ENCODE data around the gene NLRP12. TPM values are rescaled to one million over a fixed set of nuclear protein-coding genes. Genes with fewer than 3 reads are reported as not detected.

NLRP12 gene
- total and polyA plus RNA-seq, 2 donors (not counting 1 experiment from before 2014, with no cell fraction given) = not detected

GRCh38 chr19:53819861-53820260 is 4.3 kb downstream of the NLRP12 start:
- Histone ChIP-seq H2AFZ (ENCODE audit: low read length) (no peak overlapping the region), H3K27ac (ENCODE audit: insufficient read depth, low read length) (no peak overlapping the region), H4K20me1 (ENCODE audit: control insufficient read depth, extremely low read depth, insufficient read depth, low read length) (no peaks in the 10 kb centered on the region), H3K9me3 (ENCODE audit: control insufficient read depth, insufficient read depth, low read depth, low read length) (no peaks in the 10 kb centered on the region), H3K36me3 (ENCODE audit: control insufficient read depth, insufficient read depth, low read length) (no peaks in the 10 kb centered on the region), H3K4me1 (ENCODE audit: control insufficient read depth, extremely low read depth, insufficient read depth, low read length) (no peaks in the 10 kb centered on the region), H3K4me2 (ENCODE audit: extremely low read depth, insufficient read depth, low read length) (no peak overlapping the region), H3K4me3 (replicated peaks in 1 of 4; ENCODE audit: control extremely low read depth in 1 of 4, insufficient read depth in 1 of 4, low read depth in 3 of 4, low read length in 4 of 4) (no peak overlapping the region), H3K27me3 (ENCODE audit: control insufficient read depth, insufficient read depth, low read length) (no peaks in the 10 kb centered on the region), H3K79me2 (ENCODE audit: control insufficient read depth, insufficient read depth, low read length) (no peaks in the 10 kb centered on the region), H3K9ac (ENCODE audit: insufficient read depth, low read length) (no peak overlapping the region)
- TF ChIP-seq CTCF (conservative IDR thresholded peaks at IDR 0.05 in 1 of 2, IDR thresholded peaks at IDR 0.05 in 1 of 2; ENCODE audit: low read depth in 1 of 2, low read length in 2 of 2) = no peak
- TF ChIP-seq EZH2 (IDR thresholded peaks at IDR 0.05; ENCODE audit: low read length, missing control alignments) = no peak
- DNase-seq (ENCODE audit: low read depth in 2 of 2) = no peak

- Histone ChIP-seq H3K4me3 (replicated peaks in 1 of 4; ENCODE audit: control extremely low read depth in 1 of 4, insufficient read depth in 1 of 4, low read depth in 3 of 4, low read length in 4 of 4) (no peak overlapping the region), H3K27ac (ENCODE audit: insufficient read depth, low read length) (no peak overlapping the region), H4K20me1 (ENCODE audit: control insufficient read depth, extremely low read depth, insufficient read depth, low read length) (no peaks in the 10 kb centered on the region), H3K4me2 (ENCODE audit: extremely low read depth, insufficient read depth, low read length) (no peak overlapping the region), H3K36me3 (ENCODE audit: control insufficient read depth, insufficient read depth, low read length) (no peaks in the 10 kb centered on the region), H2AFZ (ENCODE audit: low read length) (no peak overlapping the region), H3K4me1 (ENCODE audit: control insufficient read depth, extremely low read depth, insufficient read depth, low read length) (no peaks in the 10 kb centered on the region), H3K9me3 (ENCODE audit: control insufficient read depth, insufficient read depth, low read depth, low read length) (no peaks in the 10 kb centered on the region), H3K79me2 (ENCODE audit: control insufficient read depth, insufficient read depth, low read length) (no peaks in the 10 kb centered on the region), H3K27me3 (ENCODE audit: control insufficient read depth, insufficient read depth, low read length) (no peaks in the 10 kb centered on the region), H3K9ac (ENCODE audit: insufficient read depth, low read length) (no peak overlapping the region)
- DNase-seq (ENCODE audit: low read depth in 2 of 2) = no peak
- no peak for TF ChIP-seq CTCF (conservative IDR thresholded peaks at IDR 0.05 in 1 of 2, IDR thresholded peaks at IDR 0.05 in 1 of 2; ENCODE audit: low read depth in 1 of 2, low read length in 2 of 2)
- TF ChIP-seq EZH2 (IDR thresholded peaks at IDR 0.05; ENCODE audit: low read length, missing control alignments) = no peak
These were observed 5.4 kb downstream of the NLRP12 start for GRCh38 chr19:53818756-53819155.

GRCh38 chr19:53813996-53814395 is 10.1 kb downstream of the NLRP12 start:
- no peak overlapping the region for H3K4me3 ChIP-seq (replicated peaks in 1 of 4; ENCODE audit: control extremely low read depth in 1 of 4, insufficient read depth in 1 of 4, low read depth in 3 of 4, low read length in 4 of 4)
- H3K79me2 ChIP-seq (ENCODE audit: control insufficient read depth, insufficient read depth, low read length) = no peaks in the 10 kb centered on the region
- DNase-seq (ENCODE audit: low read depth in 2 of 2) = peak in 1 of 2 donors; percentile 56
- no peak overlapping the region for H2AFZ ChIP-seq (ENCODE audit: low read length)
- no peaks in the 10 kb centered on the region for H3K27me3 ChIP-seq (ENCODE audit: control insufficient read depth, insufficient read depth, low read length)
- no peak overlapping the region for H3K27ac ChIP-seq (ENCODE audit: insufficient read depth, low read length)
- H3K4me2 ChIP-seq (ENCODE audit: extremely low read depth, insufficient read depth, low read length) = no peak overlapping the region
- TF ChIP-seq CTCF (conservative IDR thresholded peaks at IDR 0.05 in 1 of 2, IDR thresholded peaks at IDR 0.05 in 1 of 2; ENCODE audit: low read depth in 1 of 2, low read length in 2 of 2) (no peak), EZH2 (IDR thresholded peaks at IDR 0.05; ENCODE audit: low read length, missing control alignments) (no peak)
- no peaks in the 10 kb centered on the region for H4K20me1 ChIP-seq (ENCODE audit: control insufficient read depth, extremely low read depth, insufficient read depth, low read length)
- no peaks in the 10 kb centered on the region for H3K36me3 ChIP-seq (ENCODE audit: control insufficient read depth, insufficient read depth, low read length)
- H3K4me1 ChIP-seq (ENCODE audit: control insufficient read depth, extremely low read depth, insufficient read depth, low read length) = no peaks in the 10 kb centered on the region
- H3K9me3 ChIP-seq (ENCODE audit: control insufficient read depth, insufficient read depth, low read depth, low read length) = no peaks in the 10 kb centered on the region
- H3K9ac ChIP-seq (ENCODE audit: insufficient read depth, low read length) = no peak overlapping the region
